GM18867 (cell line): ENCODE results near the gene PLEKHG4.

Experiments
- ATAC-seq: cut with Tn5 transposase; IDR thresholded peaks from one replicate; pipeline ENCODE4 v1.9.1; 2021; ENCODE audit warnings: mild to moderate bottlenecking, moderate library complexity; ENCODE audit not compliant: unreplicated experiment

PLEKHG4 gene

GRCh38 chr16:67317853-67318252 lies 38.5 kb downstream of the PLEKHG4 start:
- no peak for ATAC-seq

- no peak for ATAC-seq
Observed at GRCh38 chr16:67326115-67326471, 46.8 kb downstream of the PLEKHG4 start.

- ATAC-seq: no peak
Observed at GRCh38 chr16:67326472-67327309, 47.4 kb downstream of the PLEKHG4 start, which contains the start of the genes KCTD19 and LRRC36. KCTD19 (minus strand) TSS chr16:67326741; CDS start chr16:67326707, 34 bp downstream. LRRC36 (plus strand) TSS chr16:67326815; CDS start chr16:67326863, 48 bp downstream.

GRCh38 chr16:67327743-67328142 lies 48.4 kb downstream of the PLEKHG4 start:
- no peak for ATAC-seq

GRCh38 chr16:67329901-67330300 lies 50.6 kb downstream of the PLEKHG4 start:
- no peak for ATAC-seq

GRCh38 chr16:67333315-67333714 lies 54.0 kb downstream of the PLEKHG4 start:
- ATAC-seq: no peak

GRCh38 chr16:67336116-67336515 lies 56.8 kb downstream of the PLEKHG4 start:
- ATAC-seq: no peak

- no peak for ATAC-seq
Observed at GRCh38 chr16:67336648-67337047, 57.3 kb downstream of the PLEKHG4 start.
